Activated CD4-positive, CD25-positive, alpha-beta regulatory T cell treated with anti-CD3 and anti-CD28 coated beads, Interleukin-2, amount 50 U/mL, for 16 hours (primary cell): Measurements from ENCODE around the gene HECTD2.
"Not testable (repeated sequence)": the region's sequence is repeated elsewhere in the genome, so short reads cannot be mapped to it uniquely, and the experiment has no call there.

ENCODE experiments used
- DNase-seq: peaks from one replicate; pipeline ENCODE4 v3.0.0-alpha.2; 2020; ENCODE audit warnings: low read depth, low spot score

The HECTD2 gene, protein sequence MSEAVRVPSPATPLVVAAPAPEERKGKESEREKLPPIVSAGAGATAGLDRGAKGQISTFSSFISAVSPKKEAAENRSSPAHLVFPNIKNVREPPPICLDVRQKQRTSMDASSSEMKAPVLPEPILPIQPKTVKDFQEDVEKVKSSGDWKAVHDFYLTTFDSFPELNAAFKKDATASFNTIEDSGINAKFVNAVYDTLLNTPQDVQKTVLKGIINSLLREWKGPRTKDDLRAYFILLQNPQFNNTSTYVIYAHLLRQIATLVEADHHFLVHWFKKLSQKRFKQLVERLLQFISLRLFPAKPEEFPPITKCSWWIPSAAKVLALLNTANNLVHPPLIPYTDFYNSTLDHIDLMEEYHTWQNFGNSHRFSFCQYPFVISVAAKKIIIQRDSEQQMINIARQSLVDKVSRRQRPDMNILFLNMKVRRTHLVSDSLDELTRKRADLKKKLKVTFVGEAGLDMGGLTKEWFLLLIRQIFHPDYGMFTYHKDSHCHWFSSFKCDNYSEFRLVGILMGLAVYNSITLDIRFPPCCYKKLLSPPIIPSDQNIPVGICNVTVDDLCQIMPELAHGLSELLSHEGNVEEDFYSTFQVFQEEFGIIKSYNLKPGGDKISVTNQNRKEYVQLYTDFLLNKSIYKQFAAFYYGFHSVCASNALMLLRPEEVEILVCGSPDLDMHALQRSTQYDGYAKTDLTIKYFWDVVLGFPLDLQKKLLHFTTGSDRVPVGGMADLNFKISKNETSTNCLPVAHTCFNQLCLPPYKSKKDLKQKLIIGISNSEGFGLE

GRCh38 chr10:91409869-91410637 lies at the start of gene HECTD2:
TSS of gene HECTD2 (plus strand) at chr10:91410344. CDS start at chr10:91410439, 95 bp downstream.
- peak; percentile 57 for DNase-seq

GRCh38 chr10:91360461-91360860 lies 49.7 kb upstream of the HECTD2 start:
- no peak for DNase-seq

DNA sequence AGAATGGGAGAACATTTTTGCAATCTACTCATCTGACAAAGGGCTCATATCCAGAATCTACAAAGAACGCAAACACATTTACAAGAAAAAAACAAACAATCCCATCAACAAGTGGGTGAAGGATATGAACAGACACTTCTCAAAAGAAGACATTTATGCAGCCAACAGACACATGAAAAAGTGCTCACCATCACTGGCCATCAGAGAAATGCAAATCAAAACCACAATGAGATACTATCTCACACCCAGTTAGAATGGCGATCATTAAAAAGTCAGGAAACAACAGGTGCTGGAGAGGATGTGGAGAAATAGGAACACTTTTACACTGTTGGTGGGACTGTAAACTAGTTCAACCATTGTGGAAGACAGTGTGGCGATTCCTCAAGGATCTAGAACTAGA lies 44.6 kb upstream of the HECTD2 start:
- not testable (repeated sequence) for DNase-seq

DNA sequence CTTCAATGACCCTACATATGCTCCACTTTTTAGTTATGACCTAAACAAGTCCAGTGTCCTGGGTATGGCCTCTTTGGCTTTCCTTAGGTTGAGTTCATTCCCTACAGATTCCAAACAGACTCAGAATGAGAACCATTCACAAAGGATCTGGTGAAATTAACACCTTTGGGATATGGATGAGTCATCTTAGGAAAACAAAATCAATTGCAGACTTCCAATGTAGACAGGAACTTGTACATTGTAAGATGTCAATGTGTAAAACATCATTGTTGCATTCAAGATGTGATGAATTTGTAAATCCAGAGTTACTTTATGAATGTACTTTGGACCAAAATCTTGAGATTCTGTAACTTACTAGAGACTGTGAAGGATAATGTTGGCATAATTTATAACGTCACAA lies 43.4 kb upstream of the HECTD2 start:
- no peak for DNase-seq

DNA sequence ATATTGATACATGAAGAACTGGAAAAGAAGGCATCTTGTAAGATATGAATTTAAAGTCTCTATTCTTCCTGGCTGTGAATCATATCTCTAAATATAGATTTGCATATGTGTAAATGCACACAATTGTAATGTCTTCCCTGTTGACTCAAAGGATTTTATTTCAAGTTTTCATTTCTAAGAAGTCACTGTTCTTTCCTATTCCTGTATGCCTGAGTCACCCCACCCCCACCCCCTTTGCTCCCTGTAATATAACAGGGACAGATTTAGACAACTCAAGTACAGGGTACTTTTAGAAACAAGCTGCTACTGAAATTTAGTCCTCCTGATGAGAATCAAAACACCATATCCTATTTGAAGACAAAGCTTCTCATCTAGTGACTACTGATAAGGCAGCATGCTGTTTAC lies 43.0 kb upstream of the HECTD2 start:
- no peak for DNase-seq

DNA sequence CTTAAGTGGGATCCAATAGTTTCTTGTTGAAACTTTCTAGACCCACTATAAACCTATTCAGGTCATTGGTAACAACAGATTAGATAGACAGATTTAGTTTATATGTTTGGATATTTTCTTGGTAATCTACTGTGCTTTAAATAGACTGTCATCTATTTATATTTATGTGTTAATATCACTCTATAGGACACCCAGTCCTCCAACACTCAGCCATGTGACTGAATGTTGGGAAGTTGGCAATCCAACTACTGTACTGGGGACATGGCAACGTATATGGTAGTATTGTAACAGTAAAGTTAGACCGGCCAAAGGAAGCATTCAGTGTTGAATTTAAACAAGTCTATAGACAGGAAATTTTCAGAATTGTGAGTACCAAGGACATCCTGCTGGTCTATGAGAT lies 42.6 kb upstream of the HECTD2 start:
- DNase-seq, result no peak

- DNase-seq, result not testable (repeated sequence)
These were observed 40.1 kb upstream of the HECTD2 start for GRCh38 chr10:91369978-91370589.

GRCh38 chr10:91374052-91374451 lies 36.1 kb upstream of the HECTD2 start:
- DNase-seq, result no peak

- no peak for DNase-seq
These were observed 32.1 kb upstream of the HECTD2 start for GRCh38 chr10:91378061-91378460.

DNA sequence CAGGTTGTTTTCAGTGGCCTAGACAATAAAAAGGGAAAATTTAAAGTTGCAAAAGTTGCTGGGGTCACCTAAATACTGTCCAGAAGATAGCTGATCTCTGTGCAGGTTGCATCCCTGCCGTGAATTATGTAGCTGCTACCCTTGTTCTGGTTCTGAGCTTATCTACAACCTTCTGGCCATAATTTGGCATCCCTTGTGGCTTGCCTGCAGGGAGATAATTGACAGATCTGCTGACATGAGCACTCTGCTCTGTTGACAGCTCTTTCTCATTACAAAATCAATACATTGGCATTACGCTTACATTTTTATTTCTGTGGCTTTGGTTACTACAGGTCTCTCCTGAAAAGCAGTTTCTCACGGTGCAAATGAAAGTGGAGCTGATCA lies 29.3 kb upstream of the HECTD2 start:
- DNase-seq, result no peak

DNA sequence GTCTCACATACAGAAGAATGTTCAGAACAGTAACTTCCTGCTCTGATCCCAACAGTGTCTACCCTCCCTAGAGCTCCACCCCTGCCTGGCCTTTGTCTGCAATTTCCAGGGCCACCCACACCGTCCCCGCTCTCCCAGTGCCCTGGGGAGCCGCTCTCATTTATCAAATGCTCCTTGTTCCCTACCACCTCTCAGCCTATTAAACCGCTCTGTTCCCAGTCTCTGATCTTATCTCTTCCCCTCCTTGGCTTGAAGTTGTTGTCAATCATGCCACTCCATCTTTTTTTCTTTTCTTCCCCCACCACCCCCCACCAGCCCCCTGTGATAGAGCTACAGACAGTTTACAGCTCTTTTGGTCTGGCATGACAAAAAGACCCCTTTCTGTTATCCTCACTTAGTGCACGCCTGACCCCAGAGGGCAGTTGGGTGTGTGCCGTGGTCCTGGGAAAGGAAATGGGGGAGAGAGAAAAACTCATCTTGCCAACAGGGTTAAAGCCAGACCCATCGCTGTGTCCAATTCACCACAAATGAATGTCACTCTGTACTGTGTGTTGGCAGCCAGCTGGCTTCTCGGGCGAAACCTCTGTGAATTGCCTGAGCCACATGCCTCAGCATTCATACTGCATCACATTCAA lies 28.8 kb upstream of the HECTD2 start:
- no peak for DNase-seq

- DNase-seq, result no peak
These were observed 24.6 kb upstream of the HECTD2 start for GRCh38 chr10:91385306-91386085.

DNA sequence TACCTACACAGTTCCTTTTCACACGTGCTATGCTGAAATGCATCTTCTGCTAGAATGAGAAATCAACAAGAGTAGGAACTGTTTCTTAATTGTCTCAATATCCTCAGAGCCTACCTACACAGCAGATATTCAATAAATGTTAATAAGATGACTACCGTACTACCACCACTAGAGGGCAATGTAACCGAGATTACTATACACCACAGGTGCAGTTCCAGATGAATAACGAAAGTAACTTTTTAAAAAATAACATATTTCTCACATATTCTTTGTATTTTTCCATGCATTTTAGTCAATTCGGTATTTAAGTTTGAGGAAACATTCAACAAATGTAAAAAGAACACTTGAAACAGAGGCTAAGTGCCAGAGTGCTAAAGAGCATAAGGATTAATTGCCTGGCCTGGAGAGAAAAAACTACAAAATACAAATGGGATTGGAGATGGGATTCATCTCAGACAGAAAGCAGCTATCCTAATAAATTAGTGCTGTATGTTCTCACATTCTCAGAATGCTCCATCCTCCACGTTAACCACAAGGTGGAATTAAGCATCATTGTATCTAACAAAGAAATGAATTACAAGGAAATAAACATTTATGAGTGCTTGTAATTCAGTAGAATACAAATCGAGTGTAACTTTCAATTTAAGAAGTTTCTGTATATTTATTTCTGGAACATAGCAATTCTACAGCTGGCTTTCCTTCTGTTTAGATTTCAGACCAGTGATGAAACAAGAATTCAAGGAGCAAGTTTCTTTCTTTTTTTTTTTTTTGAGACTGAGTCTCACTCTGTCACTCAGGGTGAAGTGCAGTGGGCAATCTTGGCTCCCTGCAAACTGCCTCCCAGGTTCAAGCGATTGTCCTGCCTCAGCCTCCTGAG lies 20.3 kb upstream of the HECTD2 start:
- no peak for DNase-seq

GRCh38 chr10:91390513-91390825 lies 19.7 kb upstream of the HECTD2 start:
- DNase-seq, result not testable (repeated sequence)

- no peak for DNase-seq
These were observed 18.2 kb upstream of the HECTD2 start for GRCh38 chr10:91391920-91392319.

- DNase-seq, result no peak
These were observed 3.8 kb upstream of the HECTD2 start for GRCh38 chr10:91406322-91406721.

GRCh38 chr10:91409069-91409868 lies 875 bp upstream of the HECTD2 start:
- DNase-seq, result no peak

GRCh38 chr10:91410638-91411371 lies 661 bp downstream of the HECTD2 start:
- no peak for DNase-seq
